Lower leg skin (tissue), 4 donors: ENCODE measurements around the gene PRR7. TPM values are rescaled to one million over a fixed set of nuclear protein-coding genes. Genes with fewer than 3 reads are reported as not detected.

ENCODE experiments used
- DNase-seq, 2 donors: peaks; one replicate each; pipeline ENCODE4 v3.0.0-alpha.2; 2019; ENCODE audit warnings: low spot score in 2 of 2
- H3K4me3 ChIP-seq: fragments of 200-600 bp; sonication (generic); 2 replicates; pipeline ENCODE4 v1.5.1; 2017; ENCODE audit warnings: mild to moderate bottlenecking, low read depth; ENCODE audit not compliant: poor library complexity, severe bottlenecking
- POLR2A ChIP-seq, 2 donors: fragments of 450-650 bp; IDR thresholded peaks; one replicate each; pipeline ENCODE4 v1.6.1; 2016 to 2017; ENCODE audit warnings: antibody characterized with exemption in 2 of 2, mild to moderate bottlenecking in 1 of 2, moderate library complexity in 1 of 2
- WGBS, 2 donors: methylation state at CpG; one replicate each; pipeline ENCODE4 v1.1.5; 2018; 5-methylcytosine and 5-hydroxymethylcytosine counted together
- intact Hi-C: fragments of 100-400 bp; cut with DNase I; formaldehyde crosslinking; loops from one replicate; pipeline ENCODE4 v1.15.0; 2023; ENCODE audit warnings: low total_unique reads
- total RNA-seq, 4 donors: library from RNA; depleted of rRNA; stranded (reverse); fragments of >200 nt; gene quantifications; one replicate each; pipeline ENCODE4 v1.1.0, GENCODE V29; 2016
- TF ChIP-seq, protein P1 (sequence below), 3 donors: fragments of 450-650 bp; IDR thresholded peaks; one replicate each; pipeline ENCODE4 v1.5.1; 2016; ENCODE audit warnings: antibody characterized with exemption in 3 of 3, mild to moderate bottlenecking in 3 of 3, moderate library complexity in 2 of 3

Gene PRR7
- total RNA-seq, 4 donors from 2014 or later = 5.4 to 10.2 (median 8.0) TPM

DNA sequence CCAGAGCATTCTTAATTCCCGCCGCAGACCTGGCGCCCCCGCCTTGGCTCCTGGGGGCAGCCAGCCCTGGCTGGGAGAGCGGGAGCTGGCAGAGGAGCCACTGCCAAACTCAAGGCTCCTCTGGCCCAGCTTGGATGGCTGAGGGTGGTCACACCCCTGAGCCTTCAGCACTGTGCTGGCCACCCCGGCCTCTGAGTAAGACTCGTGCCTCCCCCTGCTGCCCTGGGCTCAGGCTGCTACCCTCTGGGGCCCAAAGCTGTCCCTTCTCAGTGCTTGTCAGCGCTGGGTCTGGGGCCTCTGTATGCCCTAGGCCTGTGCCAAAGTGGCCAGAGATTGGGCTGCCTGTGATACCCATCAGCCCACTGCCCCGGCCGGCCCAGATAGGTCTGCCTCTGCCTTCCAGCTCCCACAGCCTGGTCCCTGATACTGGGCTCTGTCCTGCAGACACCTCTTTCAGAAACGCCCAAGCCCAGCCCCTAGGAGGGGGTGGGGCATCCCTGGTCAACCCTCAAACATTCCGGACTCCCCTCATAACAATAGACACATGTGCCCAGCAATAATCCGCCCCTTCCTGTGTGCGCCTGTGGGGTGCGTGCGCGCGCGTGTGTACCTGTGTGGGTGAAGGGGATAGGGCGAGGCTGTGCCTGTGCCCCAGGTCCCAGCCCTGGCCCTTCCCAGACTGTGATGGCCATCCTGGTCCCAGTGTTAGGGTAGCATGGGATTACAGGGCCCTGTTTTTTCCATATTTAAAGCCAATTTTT lies 4.4 kb upstream of the PRR7 start:
- TF ChIP-seq, protein P1, sequence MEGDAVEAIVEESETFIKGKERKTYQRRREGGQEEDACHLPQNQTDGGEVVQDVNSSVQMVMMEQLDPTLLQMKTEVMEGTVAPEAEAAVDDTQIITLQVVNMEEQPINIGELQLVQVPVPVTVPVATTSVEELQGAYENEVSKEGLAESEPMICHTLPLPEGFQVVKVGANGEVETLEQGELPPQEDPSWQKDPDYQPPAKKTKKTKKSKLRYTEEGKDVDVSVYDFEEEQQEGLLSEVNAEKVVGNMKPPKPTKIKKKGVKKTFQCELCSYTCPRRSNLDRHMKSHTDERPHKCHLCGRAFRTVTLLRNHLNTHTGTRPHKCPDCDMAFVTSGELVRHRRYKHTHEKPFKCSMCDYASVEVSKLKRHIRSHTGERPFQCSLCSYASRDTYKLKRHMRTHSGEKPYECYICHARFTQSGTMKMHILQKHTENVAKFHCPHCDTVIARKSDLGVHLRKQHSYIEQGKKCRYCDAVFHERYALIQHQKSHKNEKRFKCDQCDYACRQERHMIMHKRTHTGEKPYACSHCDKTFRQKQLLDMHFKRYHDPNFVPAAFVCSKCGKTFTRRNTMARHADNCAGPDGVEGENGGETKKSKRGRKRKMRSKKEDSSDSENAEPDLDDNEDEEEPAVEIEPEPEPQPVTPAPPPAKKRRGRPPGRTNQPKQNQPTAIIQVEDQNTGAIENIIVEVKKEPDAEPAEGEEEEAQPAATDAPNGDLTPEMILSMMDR (IDR thresholded peaks at IDR 0.05) = no peak
- no peak for TF ChIP-seq POLR2A (IDR thresholded peaks at IDR 0.05)
- intact Hi-C loops = no loop called here
- H3K4me3 ChIP-seq = no peak overlapping the region
- DNase-seq = no peak
- 77 to 80% methylated on average over 18 to 19 of the region's 20 CpGs for WGBS, 2 donors

DNA sequence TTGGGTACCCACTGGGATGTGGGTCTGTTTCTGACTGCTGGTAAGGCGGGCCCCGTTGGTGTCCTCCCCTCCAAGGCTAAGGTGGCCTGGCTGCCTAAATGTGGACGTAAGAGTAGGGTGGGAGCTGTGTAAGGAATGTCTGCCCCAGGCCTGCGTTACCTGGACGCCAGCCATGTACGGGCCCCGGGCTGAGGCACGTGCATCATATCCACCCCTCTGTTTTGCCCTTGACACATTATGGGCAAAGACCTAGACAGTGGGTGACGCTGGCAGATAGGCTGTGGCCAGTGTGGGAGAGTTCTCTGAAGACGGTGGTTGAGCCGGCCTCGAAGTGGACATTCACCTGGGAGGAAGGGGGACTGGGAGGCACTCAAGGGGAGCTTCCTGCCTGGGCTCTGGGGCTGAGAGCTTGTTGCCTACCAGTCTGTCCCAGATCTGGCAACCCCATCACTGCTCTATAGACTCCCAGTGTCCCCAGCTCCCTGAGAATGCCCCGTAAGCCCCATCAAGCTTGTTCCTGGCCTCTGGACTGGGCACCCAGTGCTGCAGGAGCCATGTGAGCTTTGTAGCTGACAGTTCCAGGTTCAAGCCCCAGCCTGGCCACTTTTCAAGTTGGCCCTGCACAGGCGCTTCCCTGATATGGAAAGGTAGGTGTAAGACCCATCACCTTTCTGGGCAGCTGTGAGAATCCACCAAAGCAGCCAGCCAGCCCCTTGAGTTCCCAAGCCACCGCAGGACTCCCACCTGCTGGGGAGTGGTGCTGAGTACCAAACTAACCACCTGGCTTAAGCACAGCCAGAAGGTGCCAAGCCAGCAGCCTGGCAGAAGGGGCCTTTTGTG lies 3.2 kb upstream of the PRR7 start:
- no peak for TF ChIP-seq POLR2A (IDR thresholded peaks at IDR 0.05)
- TF ChIP-seq, protein P1 (IDR thresholded peaks at IDR 0.05) = no peak
- DNase-seq = no peak
- H3K4me3 ChIP-seq = no peak overlapping the region
- 47 to 65% methylated on average over 15 of the region's 15 CpGs for WGBS, 2 donors
- intact Hi-C loops = no loop called here

DNA sequence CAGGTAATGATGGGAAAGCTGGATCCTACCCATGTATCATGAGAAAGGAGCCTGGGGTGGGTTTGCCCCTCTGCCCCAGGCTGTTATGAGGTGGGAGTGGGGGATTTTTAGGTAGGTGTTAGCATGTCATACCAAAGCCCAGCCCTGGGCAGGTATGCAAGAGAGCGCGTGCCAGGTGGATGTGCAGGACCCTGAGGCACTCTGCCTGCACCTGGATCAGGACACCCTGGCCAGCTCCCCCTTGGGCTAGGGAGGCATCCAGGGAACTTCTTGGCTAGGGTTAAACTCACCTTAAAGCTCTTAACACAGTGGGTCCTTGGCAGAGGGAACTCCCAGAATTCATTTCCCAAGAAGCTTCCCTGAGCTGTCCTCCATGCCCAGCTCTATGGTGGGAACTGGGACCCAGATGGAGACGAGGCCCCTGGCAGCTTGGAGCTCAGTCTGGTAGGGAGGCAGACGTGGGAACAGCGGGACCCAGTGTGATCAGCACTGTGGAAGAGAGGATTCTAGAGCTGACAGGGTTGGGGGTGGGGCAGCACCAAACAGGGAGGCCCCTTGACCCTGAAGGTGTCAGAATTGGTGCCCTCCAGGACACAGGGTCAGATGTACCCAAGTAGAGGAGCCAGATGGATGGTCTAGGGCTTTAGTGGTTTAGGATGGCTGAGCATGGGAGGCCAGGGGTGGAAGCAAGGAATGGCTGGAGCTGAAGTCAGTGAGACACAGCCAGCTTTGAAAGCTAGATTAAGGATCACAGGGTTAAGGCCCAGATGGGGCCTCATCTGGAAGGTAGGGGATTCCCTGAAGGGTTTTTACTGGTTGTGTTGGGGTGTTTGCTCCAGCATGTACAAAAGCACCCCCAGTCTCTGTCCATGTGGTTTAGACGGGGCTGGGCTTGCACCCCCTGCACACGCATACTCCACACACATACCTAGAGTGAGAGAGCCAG lies 2.2 kb upstream of the PRR7 start:
- DNase-seq = no peak
- no peak for TF ChIP-seq POLR2A (IDR thresholded peaks at IDR 0.05)
- TF ChIP-seq, protein P1 (IDR thresholded peaks at IDR 0.05) = no peak
- no peak overlapping the region for H3K4me3 ChIP-seq
- intact Hi-C loops = no loop called here
- WGBS, 2 donors = 39 to 45% methylated on average over 7 of the region's 7 CpGs

DNA sequence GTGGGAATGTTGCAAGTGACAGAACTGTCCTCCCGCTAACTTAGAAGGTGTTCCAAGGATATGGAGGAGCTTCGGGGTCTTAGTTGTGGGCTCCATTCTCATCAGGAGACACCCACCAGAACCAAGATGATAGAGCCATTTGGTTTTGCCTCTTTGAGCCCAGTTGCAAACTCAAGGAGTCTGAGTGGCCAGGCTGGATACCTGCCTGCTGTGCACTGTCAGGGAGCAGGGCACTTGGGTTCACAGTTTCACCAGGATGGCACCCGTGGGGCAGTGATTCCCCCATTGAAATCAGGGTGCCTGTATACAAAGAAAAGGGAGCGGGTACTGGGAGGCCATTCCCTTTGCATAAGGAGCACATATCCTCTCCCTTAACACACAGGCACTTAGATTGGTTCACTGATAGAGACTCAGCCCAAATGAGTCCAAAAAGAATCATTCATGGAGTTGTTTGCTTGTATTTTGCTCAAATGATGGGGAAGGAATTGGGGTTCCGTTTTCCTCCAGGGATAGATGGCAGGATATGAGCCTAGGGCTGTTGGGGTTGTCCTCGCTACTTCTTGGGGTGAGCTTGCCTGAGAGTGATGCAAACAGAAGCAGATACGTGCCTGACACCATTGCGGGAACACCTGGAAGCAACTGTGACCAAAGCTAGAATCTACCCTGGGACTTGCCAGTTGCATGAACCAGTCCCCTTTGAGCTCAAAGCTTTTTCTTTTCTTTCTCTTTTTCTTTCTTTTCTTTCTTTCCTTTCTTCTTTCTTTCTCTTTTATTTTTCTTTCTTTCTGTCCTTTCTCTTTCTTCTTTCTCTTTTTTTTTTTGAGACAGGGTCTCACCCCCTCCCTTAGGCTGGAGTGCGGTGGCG lies 1.3 kb upstream of the PRR7 start:
- TF ChIP-seq, protein P1 (IDR thresholded peaks at IDR 0.05) = no peak
- no peak for TF ChIP-seq POLR2A (IDR thresholded peaks at IDR 0.05)

DNA sequence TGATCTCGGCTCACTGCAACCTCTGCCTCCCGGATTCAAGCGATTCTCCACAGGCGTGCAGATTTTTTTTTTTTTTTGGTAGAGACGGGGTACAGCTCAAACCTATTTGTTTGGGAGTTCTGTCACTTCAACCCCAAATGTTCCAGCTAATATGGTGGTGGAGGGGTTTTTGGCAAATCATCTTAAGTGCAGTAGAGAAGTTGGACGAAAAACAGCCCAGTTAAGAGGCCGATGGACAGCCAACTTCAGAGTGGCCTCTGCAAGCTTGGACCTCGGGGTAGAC lies 756 bp upstream of the PRR7 start:
- WGBS, 2 donors = 3 to 7% methylated on average over 8 of the region's 8 CpGs
- TF ChIP-seq, protein P1 (IDR thresholded peaks at IDR 0.05) = no peak
- TF ChIP-seq POLR2A (IDR thresholded peaks at IDR 0.05) = no peak
- intact Hi-C loops = no loop called here
- no peak for DNase-seq
- H3K4me3 ChIP-seq = no peak overlapping the region

More for the DNA sequence above, 1.3 kb upstream of the PRR7 start:
- WGBS, 2 donors = 36 to 42% methylated on average over 10 of the region's 10 CpGs
- intact Hi-C loops = no loop called here
- no peak for DNase-seq
- no peak overlapping the region for H3K4me3 ChIP-seq
